LHCN-M2 (cell line): ENCODE data around the gene PAK6. TPM values are rescaled to one million over a fixed set of nuclear protein-coding genes. Genes with fewer than 3 reads are reported as not detected.

Source experiments
- DNase-seq: peaks from one replicate; pipeline ENCODE4 v3.0.0-alpha.2; 2012; ENCODE audit warnings: low read depth
- total RNA-seq: library from RNA; depleted of rRNA; stranded (reverse); fragments of >200 nt; gene quantifications from 2 replicates; pipeline ENCODE4 v1.2.3, GENCODE V29; 2014

PAK6 gene
- total RNA-seq, 1 experiment from 2014 or later: under 0.01 TPM

DNA sequence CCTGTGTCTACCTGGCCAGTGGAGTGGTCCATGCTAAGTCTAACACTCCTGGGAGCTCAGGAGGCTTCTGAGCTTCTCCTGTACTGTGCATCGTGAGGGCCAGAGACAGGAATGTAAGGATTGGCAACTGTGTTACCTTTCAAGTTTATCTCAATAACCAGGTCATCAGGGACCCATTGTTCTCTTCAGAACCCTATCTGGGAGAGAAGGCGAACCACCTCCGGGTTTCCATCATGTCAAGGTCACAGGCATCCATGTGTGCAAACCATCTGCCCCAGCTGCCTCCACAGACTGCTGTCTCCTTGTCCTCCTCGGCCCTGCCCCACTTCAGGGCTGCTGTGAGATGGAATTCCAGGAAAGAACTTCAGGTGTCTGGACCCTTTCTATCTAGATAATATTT is 38.1 kb downstream of the PAK6 start:
- DNase-seq: no peak

DNA sequence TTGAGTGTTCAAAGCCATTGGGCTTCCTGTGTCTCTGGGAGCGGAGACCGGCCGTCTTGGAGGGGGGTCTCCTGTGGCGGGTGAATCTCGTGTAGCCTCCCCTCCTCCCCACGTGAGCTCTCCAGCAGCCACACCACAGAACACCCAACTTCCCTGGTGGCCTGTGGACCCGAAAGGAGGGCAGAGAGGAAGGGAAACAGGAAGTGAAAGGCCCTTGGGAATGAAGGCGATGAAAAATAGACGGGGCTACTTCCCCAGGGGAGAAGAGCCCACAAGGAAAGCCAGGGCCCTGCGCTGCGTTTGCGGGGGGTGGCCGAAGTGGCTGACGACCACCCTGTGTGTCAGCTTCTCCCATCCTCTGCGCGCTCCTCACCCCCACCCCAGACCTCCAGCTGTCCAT is 38.6 kb downstream of the PAK6 start:
- no peak for DNase-seq

DNA sequence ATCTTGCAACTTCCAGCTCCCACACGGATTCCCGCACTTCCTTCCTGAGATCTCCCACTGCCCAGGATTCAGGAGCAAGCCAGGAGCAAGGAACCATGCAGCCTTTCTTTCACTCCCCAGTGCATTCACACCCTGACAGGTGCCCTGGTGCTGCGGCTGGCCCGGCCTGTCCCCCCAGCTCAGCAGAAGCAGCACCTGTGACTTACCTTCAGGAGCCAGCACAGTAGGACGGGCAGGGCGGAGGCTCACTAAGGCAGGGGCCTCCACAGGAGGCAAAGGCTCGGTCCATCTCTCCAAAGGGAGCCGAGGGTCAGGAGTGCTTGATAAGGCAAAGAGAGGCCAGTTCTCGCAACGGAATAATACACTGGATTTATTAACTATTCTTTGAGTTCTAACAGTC is 39.2 kb downstream of the PAK6 start:
- no peak for DNase-seq

DNA sequence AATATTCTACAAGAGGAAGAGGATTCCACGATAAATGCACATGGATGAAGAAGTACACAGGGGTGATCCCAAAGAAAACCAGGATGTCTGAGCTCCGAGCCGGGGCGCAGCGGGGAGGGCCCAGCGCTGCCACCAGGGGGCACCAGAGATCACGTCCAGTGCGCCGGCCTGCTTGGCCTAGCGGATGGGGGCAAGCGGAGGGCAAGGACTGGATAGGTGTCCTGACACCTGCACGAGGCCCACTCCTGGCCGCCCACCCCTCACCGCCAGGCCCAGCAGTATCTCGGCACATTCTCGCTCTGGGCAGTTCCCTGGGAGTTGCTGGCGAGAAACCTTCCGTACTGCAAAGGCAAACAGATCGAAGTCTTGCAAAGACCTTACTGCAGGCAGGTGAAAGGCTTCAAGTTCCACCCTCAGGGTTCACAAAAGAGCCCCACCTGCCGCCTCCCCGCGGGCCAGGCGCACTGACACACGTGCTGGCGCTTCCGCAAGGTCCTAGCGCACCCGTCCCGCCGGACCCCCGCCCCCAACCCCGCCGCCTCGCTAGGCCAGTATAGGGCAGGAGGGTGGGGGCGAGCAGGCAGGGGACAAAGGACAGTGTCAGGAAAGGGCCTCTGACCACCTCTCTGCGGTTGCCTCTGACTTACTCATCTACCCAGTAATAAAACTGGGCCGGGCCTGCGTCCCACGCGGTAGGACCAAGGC is 40.7 kb downstream of the PAK6 start:
- DNase-seq: peak; percentile 28

DNA sequence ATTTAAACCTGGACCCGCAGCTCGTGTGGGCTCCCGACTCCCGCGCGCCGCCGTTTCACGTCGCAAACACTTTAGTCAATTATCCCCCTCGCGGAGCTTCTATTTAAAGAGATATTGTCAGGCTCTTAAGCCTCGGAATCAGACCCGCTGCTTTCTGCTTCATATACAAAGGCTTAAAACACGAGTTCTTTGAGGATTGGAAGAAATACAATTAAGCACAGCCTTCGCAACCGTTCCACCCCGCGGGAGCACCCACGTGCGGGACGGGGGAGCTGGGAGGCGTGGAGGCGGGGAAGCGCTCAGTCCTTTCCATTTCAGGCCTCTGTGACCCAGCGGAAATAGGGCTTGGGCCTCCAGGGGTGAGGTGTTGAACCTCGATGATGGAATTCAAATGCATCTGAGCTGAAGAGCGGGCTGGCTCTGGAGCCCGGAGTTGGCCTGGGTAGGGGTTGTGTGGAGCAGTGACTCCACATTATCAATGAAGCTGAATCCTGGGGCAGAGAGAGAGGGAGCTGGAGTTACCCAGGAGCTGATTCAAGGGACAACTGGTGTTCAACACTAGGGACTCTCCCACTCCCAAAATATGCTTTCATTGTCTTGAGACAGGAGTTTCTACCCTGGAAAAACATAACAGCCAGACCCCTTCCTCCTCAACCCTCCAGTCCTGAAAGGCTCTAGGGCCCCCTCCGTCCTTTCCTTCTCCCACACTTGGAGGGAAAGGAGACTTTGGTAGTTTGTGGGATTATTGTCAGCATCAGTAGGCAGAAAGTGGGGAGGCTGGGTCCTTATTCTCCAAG is 41.6 kb downstream of the PAK6 start:
- DNase-seq: no peak

DNA sequence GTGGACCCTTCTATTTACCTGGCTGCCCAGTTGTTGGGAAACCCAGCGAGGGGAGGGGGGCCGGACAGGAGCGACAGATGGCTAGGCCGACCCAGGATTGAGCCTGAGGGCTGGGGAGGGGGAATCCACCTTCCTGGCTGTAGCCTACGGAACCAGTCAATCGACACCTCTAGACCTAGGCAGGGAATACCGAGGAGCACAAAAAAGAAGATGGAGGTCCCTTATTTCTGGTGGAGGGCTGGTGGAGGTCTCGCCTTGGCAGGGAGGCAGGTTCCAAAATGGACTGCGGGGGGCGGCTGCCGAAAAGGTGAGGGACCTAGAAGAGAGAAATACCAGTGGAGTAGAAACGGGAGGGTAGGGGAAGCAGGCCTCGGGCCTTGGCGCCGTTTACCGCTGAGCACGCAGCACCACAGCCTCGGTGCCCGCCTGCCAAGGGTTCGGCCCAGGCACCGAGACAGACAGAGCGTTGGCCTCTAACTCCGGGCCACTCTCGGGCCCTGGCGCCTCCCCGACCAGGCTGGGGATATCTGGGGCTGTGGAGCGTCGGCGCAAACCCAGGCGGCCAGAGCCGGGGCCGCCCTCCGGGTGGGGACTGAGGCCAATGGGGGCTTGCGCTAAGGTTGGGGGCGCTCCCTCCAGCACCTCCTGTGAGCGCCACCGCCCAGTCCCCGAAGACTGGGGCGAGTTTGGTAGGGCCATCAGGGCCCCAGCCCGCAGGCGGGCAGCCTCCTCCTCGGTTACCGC is 42.4 kb downstream of the PAK6 start:
- no peak for DNase-seq

DNA sequence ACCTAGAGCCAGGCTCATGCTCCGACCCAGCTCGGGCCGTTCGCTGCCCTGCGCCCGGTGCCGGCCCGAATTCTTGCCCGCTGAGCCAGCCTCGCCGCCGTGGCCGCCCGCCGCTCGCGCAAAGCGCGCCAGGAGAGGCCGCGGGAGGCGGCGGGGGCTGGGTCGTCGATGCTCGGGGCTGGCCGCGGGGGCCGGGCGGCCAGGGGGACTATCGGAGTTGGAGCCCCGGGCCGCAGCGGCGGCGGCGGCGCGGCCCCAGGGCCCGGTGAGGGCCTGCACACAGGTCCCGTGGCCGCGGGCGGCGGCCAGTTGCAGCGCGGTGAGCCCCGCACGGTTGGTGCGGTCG is 42.9 kb downstream of the PAK6 start:
- DNase-seq: no peak

DNA sequence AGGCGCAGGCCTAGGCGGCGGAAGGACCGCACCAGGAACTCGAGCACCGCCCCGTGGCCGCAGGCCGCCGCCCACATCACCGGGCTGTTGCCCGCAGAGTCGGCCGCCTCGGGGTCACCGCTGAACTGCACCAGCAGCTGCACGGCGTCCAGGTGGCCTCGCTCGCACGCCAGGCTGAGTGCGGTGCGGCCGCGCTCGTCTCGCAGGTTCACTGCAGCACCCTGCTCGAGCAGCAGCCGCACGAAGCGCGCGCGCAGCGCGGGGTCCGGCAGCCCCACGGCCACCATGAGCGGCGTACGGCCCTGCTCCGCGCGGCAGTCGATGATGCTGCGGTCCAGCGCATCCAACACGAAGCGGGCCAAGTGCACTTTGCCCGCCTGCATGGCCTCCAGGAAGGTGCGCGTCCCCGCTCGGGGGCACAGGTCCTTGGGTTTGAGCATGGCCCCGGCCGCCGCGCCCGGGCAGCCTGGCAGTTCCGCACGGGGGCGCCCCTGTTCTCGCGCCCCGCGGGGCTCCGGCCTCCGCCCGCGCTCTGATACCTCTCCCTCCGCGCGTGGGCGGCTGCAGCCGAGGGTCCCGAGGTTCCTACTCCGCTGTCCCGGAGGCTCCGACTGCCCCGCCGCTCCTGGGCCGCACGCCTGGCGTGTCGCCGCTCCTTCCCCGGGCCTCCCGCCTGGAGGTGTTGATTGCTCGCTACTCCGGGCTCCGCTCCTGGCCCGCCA is 43.4 kb downstream of the PAK6 start:
- DNase-seq: no peak

DNA sequence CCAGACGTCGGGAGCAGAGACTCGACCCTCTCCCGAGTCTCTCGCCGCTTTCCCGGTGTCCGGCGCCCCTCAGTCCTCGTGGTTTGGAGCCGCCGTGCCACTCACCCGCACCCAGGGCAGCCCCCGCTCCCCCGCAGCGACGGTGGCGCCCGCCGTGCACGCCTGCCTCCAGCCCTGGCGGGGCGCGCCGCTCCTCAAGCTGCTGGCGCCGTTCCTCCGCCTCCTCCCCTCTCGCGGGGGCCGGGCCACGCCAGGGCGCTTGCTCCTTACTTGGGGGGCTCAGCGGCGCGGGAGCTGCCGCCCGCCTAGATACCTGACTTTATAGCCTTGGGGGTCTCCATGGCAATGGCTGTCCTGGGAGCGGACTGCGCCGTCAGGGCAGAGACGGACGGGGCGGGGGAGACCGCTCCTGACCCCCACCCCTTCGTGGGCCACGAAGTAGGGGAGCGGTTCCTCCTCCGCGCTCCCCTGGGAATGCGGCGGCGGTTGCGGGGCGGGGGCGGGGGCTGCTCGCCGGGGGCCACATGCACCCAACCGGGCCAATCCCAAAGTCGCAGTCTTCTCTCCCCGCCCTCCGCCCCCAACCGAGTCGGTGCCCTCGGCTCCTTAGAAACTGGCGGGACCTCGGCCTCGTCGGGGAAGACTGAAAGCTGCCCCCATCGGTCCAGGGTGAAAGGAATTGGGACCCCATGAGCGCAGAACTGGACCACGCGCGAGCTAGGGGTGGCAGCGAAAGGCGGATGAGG is 44.2 kb downstream of the PAK6 start, which contains the start of gene ANKRD63:
Gene ANKRD63, minus strand, starts transcription at position 196 of the 746 bp plus-strand sequence. CDS start 478 bp downstream, outside the sequence.
- no peak for DNase-seq

DNA sequence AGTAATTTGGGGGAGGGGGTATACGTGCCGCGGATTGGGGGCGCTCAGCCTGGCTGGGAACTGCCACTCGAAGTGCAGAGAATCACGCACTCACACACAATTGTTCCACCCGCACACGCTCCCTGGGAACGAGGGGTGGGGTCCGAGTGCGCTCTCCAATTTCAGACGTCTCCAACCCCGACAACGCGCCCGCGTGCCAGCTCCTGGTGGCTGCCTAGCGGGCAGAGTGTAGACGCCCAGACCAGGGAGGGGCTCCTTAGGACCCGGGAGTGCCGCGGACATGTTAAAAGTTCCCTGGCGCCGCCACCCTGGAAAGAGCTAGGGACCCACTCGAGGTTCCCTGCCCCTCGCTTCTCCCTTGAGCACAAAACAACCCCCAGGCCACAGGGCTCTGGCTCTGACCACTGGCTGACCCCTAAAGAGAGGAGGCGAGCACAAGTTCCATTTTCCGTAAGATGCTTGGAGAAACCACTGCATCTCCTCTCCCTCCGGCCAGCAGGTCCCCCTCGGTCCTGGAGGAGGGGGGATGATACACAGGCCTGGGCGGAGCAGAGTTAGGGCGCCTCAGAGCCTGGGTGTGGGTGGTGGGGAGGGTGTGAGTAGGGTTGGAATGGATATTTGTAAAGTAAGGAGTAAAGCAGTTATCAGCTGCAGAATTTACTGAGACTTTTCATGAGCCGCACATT is 44.9 kb downstream of the PAK6 start:
- no peak for DNase-seq

DNA sequence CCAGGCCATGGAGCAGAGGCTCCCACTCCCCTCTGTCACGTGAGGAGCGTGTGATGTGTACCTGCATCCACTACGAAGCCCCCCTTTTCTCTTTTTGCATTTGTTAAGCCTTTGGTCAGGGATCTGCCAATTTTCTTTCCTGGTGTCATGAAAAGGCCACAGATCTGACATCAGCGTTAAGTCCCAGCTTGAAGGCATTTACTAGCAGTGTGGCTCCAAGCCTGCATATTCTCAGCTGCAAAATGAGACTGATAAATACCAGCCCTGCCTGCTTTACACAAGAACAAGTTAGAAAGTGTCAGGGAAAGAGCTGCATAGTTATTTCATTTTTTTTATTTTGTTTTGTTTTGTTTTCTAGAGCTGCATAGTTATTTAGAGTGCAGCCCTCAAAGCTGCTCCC is 46.3 kb downstream of the PAK6 start:
- DNase-seq: no peak

DNA sequence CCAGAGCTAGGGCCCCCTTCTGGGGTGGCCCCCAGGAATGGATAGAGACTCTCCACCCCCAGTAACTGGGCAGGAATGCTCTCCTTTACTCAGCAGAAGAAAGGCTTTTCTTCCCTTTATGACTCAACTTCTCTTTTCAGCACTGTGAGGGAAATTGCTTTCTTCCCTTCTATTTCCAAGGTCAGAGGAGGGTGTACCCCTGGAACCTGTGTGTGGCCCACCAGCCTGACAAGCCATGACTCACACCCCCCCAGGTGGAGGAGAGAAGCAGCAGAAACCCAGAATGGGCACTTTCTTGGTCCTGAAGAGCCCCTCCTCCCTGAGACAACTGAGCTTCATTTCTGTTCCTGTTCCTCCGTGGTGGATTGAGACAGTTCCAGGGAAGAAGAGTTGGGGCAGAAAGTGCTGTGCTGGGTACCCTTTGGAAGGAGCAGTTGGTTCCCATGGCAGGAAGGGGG is 46.7 kb downstream of the PAK6 start:
- no peak for DNase-seq

DNA sequence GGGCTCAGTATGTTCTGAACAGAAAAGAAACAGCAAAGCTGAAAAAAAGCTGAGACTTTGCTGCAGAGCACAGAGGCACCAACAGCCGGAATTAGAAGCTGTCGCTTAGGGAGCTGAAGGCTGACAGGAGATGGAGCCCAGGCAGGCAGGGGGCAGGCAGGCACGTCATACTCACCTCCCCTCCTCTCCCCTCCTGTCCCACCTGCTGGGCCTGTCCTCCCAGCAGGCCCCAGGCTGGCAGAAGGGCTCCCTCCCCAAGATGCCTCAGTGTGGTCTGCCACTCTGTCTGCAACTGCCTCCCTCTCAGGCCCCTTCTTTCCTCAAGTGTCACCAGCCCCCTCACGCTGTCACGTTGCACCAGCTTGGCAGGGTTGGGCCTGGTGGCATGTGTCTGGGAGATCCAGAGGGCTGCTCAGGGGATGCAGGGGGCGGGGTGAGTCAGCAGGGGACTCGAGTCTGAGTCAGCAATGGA is 47.2 kb downstream of the PAK6 start:
- DNase-seq: no peak

DNA sequence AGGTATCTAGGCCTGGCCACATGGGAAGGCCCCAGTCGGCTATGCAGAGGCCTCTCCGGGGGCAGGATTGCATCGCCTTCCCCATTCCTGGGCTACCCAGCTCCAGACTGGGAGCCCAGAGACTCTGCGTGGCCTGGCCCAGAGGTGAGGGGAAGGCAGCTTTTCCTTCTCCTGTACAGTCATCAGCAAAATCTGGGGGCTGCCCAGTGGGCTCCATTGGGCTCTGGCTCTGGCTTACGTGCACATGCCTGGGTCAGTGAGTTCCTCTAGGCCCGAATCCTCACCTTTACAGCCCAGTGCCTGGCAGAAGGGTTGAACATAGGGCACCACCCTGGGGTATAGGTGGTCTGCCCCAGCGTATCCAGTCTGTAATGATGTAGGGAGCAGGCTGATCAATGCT is 47.9 kb downstream of the PAK6 start:
- DNase-seq: no peak

DNA sequence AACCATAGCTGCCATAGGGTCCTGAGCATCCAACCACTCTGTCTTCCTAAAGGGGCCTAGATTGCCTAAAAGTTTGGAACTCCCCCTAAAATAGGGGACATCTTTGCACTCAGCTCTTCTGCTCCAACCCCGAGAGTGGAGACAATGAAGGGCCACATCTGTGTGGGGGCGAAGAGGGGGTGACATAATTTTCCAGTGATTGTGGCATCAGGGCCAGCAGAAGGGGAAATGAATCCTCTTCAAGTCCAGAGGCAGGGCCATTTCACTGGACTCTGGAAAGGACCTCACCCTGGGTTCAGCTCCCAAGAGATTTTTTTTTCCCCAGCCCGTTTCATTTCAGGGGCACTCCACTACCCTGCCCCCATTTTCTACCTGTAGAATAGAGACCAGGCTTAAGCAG is 48.6 kb downstream of the PAK6 start:
- no peak for DNase-seq

DNA sequence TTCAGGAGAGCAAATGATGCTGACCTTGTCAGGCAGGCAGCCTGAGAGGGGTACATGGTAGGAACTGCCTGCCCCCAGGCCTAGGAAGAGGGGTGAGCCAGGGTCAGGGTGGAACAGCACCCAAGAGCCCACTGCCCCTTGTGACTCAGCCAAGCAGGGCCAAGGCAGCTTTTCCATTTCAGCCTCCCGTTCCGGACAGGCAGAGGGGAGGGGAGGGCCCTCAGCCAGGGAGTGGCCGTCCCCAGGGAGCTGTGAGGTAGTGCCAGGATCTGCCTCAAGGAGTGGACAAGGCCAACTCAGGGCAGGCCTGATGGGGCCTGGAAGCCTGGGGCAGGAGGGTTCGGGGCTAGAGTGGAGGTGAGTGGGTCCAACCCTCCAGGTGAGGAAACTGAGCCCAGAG is 49.1 kb downstream of the PAK6 start:
- no peak for DNase-seq

DNA sequence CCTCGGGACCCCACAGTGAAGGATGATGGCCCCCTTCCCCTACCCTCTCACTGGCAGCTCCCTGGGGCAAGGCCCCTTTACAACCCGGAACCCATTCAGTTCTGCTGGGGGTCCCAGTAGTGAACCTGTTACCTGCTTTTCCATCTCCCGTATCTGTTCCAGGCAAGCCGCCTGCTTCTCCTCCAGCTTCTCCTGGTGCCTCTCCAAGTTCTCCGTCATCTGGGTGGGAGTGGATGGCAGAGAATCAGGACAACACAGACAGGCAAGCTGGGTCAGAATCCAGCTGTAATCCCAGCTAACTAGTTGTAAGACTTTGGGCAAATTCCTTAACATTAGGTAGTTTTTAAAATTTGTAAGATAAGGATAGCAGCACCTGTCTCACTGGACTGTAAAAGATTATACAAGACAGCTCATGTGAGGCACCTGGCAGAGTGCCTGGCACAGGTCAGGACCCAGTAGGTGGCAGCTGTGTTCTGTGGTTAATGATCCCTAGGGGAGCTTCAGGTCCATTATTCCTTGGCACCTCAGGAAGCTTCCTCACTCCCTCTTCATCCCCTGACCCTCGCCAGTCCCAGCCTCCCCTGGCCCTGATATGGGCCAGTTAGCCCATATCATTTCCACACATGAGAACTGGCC is 50.4 kb downstream of the PAK6 start:
- no peak for DNase-seq

DNA sequence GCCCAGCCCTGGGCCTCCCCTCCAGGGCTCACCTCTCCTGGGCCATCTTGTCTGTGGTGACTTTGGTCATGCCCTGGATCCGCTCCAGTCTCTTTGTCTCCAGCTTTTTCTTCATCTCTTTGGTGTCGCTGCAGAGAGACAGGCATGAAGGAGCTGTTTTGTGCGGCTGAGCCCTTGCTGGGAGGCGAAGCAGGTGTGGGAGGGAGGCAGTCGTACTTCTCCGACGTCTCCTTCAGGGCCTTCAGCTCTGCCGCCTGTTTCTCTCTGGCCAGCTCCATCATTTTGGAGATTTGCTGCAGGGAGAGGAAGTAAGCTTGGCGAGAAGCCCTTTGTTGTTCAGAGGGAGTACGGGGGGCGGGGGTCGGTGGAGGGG is 51.7 kb downstream of the PAK6 start:
- no peak for DNase-seq

DNA sequence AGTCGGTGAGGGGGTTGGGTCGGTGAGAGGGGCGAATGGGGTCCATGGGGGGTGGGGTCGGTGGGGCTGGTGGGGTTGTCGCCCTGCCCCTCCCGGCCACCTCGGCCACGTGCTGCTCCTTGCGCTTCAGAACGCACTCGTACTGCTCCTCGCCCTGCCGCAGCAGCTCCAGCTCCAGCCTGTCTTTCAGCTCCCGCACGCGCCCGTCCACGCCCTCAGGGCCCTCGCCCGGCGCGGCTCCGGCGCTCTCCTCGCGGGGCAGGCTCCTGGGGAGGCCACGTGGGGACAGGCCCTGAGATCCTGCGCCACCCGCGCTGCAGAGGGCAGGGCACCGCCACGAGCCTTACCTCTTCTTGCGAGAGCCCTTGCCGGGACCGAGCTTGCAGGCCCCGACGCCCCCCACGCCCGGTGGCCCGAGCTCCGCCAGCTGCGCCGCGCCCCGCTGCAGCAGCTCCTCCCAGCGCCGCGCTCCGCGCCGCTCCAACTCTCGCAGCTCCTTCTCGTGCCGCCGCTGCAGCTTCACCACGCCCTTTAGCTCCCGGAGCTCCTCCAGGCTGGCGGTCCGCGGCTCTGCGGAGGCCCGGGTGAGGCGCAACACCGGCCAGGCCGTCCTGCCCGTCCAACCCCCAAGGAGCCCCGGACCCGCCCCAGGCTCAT is 52.2 kb downstream of the PAK6 start:
- DNase-seq: peak; percentile 38
